Measurements from ENCODE around the gene PDIA5. TPM values are rescaled to one million over a fixed set of nuclear protein-coding genes. Genes with fewer than 3 reads are reported as not detected.

Gene PDIA5
- total RNA-seq, 1 donor from 2014 or later = 14.2 TPM

DNA sequence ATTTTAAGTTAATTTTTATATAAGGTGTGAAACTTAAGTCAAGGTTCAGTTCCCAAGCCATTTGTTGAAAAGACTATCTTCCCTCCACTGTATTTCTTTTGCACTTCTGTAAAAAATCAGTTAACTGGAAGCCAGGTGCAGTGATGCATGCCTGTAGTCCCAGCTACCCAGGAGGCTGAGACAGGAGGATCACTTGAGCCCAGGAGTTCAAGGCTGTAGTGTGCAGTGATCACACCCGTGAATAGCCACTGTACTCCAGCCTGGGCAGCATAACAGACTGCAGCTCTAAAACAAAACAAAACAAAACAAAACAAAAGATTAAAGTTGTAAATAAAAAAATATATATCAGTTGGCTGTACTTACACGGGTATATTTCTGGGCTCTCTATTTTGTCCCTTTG, 101.8 kb downstream of the PDIA5 start:
- TF ChIP-seq, protein P1, sequence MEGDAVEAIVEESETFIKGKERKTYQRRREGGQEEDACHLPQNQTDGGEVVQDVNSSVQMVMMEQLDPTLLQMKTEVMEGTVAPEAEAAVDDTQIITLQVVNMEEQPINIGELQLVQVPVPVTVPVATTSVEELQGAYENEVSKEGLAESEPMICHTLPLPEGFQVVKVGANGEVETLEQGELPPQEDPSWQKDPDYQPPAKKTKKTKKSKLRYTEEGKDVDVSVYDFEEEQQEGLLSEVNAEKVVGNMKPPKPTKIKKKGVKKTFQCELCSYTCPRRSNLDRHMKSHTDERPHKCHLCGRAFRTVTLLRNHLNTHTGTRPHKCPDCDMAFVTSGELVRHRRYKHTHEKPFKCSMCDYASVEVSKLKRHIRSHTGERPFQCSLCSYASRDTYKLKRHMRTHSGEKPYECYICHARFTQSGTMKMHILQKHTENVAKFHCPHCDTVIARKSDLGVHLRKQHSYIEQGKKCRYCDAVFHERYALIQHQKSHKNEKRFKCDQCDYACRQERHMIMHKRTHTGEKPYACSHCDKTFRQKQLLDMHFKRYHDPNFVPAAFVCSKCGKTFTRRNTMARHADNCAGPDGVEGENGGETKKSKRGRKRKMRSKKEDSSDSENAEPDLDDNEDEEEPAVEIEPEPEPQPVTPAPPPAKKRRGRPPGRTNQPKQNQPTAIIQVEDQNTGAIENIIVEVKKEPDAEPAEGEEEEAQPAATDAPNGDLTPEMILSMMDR (conservative IDR thresholded peaks at IDR 0.05) = no peak
- H3K36me3 Mint-ChIP-seq (ENCODE audit: low read depth) = peaks cover 31% of the 10 kb centered on the region
- no peak overlapping the region for H3K4me3 Mint-ChIP-seq
- peaks cover 14% of the 10 kb centered on the region for H3K4me1 Mint-ChIP-seq
- no peak overlapping the region for H3K27ac Mint-ChIP-seq (ENCODE audit: unreplicated experiment)
- H3K27me3 Mint-ChIP-seq (ENCODE audit: low read depth) = no peaks in the 10 kb centered on the region
- H3K9me3 Mint-ChIP-seq = peaks cover 11% of the 10 kb centered on the region
- DNase-seq (ENCODE audit: low read depth, low spot score) = no peak

GRCh38 chr3:123169492-123169929, 102.7 kb downstream of the PDIA5 start:
- no peak overlapping the region for H3K4me3 Mint-ChIP-seq
- H3K4me1 Mint-ChIP-seq = peaks cover 14% of the 10 kb centered on the region
- TF ChIP-seq, protein P1 (conservative IDR thresholded peaks at IDR 0.05) = no peak
- peaks cover 25% of the 10 kb centered on the region for H3K36me3 Mint-ChIP-seq (ENCODE audit: low read depth)
- H3K27me3 Mint-ChIP-seq (ENCODE audit: low read depth) = no peaks in the 10 kb centered on the region
- peaks cover 11% of the 10 kb centered on the region for H3K9me3 Mint-ChIP-seq
- peak overlapping the region; percentile 2 for H3K27ac Mint-ChIP-seq (ENCODE audit: unreplicated experiment)
- no peak for DNase-seq (ENCODE audit: low read depth, low spot score)

DNA sequence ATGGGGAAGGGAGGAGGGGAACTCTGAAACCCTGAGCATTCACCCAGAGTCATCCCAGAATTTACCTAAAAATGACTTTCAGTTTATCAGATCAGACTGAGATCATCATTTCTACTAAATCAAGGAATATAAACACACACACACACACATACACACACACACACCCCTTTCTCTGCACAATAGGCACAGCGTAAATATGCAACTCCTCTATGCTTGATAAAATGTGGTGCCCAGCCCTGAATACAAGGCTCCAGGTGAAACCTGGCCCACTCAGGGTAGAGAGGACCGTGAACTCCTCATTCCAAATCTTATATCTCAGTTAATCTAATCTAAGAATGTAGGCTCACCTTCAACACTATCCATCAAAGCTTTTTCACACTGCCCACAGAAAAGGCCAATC, 103.1 kb downstream of the PDIA5 start:
- H3K4me3 Mint-ChIP-seq = no peak overlapping the region
- no peak overlapping the region for H3K27ac Mint-ChIP-seq (ENCODE audit: unreplicated experiment)

DNA sequence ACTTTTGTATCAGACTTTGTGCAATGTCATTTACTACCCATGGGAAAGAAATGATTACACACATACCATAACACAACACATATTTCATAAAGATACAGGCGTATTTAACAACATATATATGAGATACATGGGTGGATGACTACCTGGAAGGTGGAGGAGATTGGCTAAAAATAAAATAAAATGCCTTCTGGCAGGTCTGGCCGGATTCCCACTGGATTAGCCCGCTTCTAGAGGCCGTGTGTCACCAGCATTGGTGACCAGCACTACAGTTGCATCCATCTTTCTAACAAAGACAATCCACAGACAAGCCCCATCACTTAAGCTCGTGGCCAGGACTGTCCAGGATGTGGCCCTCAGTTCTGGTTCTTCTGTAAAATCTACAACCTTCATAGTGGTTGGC, 114.0 kb downstream of the PDIA5 start:
- TF ChIP-seq, protein P1 (conservative IDR thresholded peaks at IDR 0.05) = no peak
- no peaks in the 10 kb centered on the region for H3K27me3 Mint-ChIP-seq (ENCODE audit: low read depth)
- H3K4me3 Mint-ChIP-seq = no peak overlapping the region
- peaks cover 2% of the 10 kb centered on the region for H3K36me3 Mint-ChIP-seq (ENCODE audit: low read depth)
- no peaks in the 10 kb centered on the region for H3K9me3 Mint-ChIP-seq
- H3K27ac Mint-ChIP-seq (ENCODE audit: unreplicated experiment) = no peak overlapping the region
- no peaks in the 10 kb centered on the region for H3K4me1 Mint-ChIP-seq
- no peak for DNase-seq (ENCODE audit: low read depth, low spot score)

More for the DNA sequence above, 103.1 kb downstream of the PDIA5 start:
- peaks cover 14% of the 10 kb centered on the region for H3K4me1 Mint-ChIP-seq
- TF ChIP-seq, protein P1 (conservative IDR thresholded peaks at IDR 0.05) = no peak
- peaks cover 20% of the 10 kb centered on the region for H3K36me3 Mint-ChIP-seq (ENCODE audit: low read depth)
- DNase-seq (ENCODE audit: low read depth, low spot score) = no peak
- H3K27me3 Mint-ChIP-seq (ENCODE audit: low read depth) = no peaks in the 10 kb centered on the region
- peaks cover 8% of the 10 kb centered on the region for H3K9me3 Mint-ChIP-seq

DNA sequence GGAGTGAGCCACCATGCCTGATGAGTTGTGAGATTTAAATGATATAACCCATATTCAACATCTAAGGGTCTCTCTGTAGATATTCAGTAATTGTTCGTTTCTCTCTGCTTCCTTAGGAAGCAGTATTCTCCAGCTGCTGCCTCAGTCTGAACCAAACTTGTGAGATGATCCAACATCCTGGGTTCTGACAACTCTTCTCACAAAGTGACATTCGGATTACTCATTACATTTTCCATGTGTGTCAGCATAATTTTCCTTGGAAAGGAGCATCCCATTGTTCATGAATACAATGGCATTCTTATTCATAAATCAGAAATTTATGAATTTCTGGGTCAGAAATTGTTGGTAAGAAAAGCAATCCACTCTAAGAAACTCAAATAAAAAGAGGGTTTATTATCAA, 119.9 kb downstream of the PDIA5 start:
- TF ChIP-seq, protein P1 (conservative IDR thresholded peaks at IDR 0.05) = no peak
- Mint-ChIP-seq H3K36me3 (ENCODE audit: low read depth) (peaks cover 2% of the 10 kb centered on the region), H3K4me1 (no peaks in the 10 kb centered on the region), H3K27ac (ENCODE audit: unreplicated experiment) (no peak overlapping the region), H3K4me3 (no peak overlapping the region), H3K9me3 (no peaks in the 10 kb centered on the region), H3K27me3 (ENCODE audit: low read depth) (no peaks in the 10 kb centered on the region)
- no peak for DNase-seq (ENCODE audit: low read depth, low spot score)

DNA sequence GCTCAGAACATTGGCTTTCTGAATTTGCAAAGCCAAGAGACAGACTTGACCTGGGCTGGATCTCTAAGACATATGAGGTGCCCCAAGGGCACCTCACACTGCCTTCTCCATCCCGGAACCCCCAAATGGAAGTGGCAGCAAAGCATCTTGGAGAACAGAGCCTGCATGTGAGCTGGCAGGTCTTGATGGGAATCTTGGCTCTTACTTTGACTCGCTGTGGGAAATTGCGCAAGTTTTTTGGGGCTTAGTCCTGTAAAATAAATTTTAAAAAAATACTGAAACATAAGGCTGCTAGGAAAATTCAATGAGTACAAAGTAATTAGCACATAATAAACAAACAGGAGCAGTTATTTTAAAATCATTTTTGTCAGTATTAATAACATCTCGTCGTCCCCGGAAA, 121.2 kb downstream of the PDIA5 start:
- DNase-seq (ENCODE audit: low read depth, low spot score) = no peak
- Mint-ChIP-seq H3K27ac (ENCODE audit: unreplicated experiment) (no peak overlapping the region), H3K36me3 (ENCODE audit: low read depth) (no peaks in the 10 kb centered on the region), H3K4me3 (no peak overlapping the region), H3K4me1 (no peaks in the 10 kb centered on the region), H3K27me3 (ENCODE audit: low read depth) (no peaks in the 10 kb centered on the region), H3K9me3 (no peaks in the 10 kb centered on the region)
- TF ChIP-seq, protein P1 (conservative IDR thresholded peaks at IDR 0.05) = no peak

All from neural crest cell (in vitro differentiated cells).